CD4-positive, alpha-beta T cell treated with Interleukin-6 for 4 hours (primary cell): ENCODE data around the gene CPXM1.
A peak's percentile ranks its signal among the peaks of the same experiment; 100 is the strongest.
"Not testable (repeated sequence)": the region's sequence is repeated elsewhere in the genome, so short reads cannot be mapped to it uniquely, and the experiment has no call there.

Experiments
- DNase-seq: peaks from one replicate; pipeline ENCODE4 v3.0.0-alpha.2; 2020; ENCODE audit warnings: mixed read lengths

The CPXM1 gene

DNA sequence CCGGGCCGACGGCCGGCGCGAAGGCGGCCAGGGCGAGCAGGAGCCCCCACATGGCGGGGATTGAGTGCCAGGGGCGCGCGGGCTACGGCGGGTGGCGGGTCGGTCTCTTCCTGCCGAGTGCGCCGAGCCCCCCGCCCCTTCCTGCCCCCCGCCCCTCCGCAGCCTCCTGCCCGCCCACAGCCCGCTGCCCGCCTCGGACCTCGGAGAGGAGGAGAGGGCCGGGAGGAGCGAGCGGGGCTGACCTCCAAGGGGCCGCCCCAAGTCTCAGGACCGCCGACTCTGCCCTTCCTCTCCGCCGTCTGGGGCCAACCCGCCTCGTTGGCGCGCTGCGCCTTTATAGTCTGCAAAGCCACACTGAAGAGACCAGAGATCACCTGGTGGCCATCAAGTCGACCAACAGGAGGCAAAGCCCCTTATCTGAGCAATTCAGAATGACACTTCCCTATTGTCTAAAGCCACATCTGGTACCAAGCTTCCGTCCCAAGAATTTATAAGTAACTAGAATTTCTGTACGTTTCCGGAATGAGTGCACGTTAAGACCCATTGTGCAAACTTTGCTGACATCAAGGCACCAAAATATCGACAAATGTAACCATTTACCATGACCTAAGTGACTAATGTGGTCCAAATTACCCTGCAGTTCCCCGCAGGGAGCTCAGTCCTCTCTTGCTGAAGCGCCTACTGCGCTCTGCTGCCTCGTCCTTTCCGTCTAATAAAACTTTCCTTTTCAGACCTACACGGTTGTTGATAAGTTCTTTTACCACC lies at the start of gene CPXM1:
TSS of gene CPXM1 (minus strand) at position 107 of the 765 bp plus-strand sequence. CDS start at position 52, 55 bp downstream.
- DNase-seq: no peak

DNA sequence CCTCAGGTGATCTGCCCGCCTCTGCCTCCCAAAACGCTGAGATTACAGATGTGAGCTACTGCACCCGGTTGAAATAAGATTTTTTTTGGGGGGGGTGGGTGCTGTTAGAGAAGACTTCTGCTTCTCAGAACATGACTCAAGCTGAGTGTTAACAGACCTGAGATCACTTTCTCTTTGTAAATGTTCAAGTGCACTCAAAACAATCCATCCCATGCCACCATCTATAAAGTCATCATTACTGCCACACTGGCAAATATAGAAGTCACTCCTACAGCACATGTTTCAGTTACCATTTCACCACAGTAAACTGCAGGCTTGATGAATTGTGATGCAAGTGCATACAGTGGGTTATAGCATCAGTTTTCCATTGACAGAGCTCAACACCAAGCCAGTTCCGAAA lies 49.1 kb upstream of the CPXM1 start:
- no peak for DNase-seq

DNA sequence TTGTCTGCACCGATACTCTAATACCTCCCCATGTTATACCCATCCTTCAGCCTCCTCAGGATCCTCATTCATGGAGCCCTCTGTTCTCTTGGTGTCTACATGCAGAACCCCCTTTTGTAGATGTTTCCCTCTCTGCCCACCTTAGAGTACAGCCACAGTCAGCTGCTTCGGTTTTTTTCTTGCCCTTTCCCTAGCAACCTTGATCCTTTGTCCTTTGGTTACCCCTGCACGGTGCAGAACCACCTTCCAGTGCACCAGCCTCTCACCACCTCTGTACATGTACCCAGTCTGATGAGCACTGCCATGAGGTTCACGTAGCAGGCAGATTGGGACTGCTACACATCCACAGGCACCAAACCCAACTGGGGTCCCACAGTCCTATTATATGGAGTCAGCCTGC lies 47.4 kb upstream of the CPXM1 start:
- no peak for DNase-seq

DNA sequence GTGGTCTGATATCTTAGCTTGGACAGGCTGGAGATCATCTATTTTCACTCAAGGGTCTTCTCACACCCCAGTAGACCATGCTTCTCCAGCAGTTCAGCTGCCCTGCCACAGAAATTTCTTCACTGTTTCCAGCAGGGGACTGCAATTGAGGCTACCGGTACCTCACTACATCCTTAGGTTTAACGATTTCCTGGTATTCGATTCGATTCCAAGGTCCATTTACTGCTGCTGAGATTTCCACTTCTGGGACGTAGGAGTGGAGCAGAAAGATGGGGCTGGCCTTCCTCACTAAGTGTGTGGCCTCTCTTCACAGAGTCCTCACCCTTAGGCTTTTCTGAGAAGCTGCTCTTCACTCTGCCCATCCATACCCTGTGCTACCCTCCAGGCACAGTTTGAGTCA lies 46.3 kb upstream of the CPXM1 start:
- DNase-seq: no peak

DNA sequence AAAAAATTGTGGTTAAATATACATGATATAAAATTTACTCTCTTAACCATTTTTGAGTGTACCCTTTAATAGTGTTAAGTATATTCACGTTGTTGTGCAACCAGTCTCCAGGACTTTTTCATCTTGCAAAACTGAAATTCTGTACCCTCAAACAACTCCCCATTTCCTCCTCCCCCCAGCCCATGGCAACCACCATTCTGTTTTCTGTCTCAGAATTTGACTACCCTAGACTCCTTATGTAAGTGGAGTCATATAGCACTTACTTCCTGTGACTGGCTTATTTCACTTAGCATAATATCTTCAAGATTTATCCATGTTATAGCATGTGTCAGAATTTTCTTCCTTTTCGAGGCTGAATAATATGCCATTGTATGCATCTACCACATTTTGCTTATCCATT lies 45.2 kb upstream of the CPXM1 start:
- no peak for DNase-seq

DNA sequence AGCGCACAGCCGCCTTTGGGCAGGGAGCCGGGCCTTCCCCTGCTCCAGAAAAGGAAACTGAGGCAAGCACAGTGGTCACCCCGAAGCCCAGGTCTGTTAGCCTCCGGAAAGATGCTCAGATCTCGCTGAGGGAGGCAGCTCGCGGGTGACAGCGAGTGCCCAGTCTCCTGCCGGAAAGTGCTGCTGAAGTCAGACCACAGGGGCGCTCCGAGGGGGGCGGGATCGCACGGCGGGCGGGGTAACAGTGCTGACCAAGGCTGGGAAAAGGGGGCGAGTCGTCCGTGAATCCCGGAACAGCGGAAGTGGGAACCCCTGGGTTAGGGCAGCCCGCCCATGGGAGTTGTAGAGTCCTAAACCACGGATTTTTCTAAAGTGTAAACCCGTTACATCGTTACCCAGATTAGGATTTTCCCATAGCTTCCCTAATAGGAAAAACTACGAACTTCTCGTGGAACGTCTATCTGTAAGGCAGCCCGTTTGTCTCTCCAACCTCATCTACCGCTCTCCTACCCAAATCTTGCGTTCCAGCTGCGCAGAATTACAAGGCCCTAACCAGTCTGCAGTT lies 40.6 kb upstream of the CPXM1 start:
- DNase-seq: peak; percentile 38

DNA sequence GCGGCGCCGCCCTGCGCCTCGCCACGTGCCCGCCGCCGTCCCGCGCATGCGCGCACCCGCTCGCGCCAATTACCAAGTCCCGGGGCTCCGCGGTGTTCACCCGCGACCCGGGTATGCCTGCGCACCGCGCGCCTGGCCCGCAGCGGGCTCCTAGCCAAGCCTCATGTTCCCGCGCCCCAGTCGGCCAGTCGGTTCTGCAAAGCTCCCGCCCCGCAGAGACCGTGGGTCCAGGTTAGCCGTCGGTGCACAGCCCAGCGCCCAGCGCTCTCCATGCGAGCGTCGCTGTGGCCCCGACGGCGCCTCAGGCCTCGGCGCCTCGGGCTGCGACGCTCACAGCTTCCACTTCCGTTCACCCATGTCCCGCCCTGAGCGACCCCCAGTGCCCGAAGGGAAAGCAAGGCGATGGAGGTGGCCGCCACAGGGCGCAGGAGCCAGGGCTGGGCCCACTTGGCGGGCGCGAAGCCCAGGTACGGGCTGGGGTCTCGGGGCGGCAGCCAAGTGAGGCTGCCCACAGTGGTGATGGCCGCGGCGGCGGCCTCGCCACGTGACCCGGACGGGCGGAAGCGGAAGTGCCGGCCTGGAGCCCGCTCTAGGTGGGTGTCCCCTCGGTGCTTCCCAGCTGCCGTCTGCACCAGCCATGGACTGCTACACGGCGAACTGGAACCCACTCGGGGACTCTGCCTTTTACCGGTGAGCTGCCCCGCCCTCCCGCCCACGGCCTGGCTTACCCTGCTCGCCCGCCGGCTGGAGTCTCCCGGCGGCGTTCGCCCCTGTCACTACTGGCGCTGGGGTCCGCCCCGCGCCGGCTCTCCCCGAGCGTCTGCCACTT lies 39.9 kb upstream of the CPXM1 start, which contains the start of the genes PCED1A and VPS16:
TSS of gene PCED1A (minus strand) at position 518 of the 829 bp plus-strand sequence. CDS start 743 bp downstream, outside the sequence.
TSS of gene VPS16 (plus strand) at position 608 of the 829 bp plus-strand sequence. CDS start at position 638, 30 bp downstream.
- DNase-seq: peak; percentile 88

DNA sequence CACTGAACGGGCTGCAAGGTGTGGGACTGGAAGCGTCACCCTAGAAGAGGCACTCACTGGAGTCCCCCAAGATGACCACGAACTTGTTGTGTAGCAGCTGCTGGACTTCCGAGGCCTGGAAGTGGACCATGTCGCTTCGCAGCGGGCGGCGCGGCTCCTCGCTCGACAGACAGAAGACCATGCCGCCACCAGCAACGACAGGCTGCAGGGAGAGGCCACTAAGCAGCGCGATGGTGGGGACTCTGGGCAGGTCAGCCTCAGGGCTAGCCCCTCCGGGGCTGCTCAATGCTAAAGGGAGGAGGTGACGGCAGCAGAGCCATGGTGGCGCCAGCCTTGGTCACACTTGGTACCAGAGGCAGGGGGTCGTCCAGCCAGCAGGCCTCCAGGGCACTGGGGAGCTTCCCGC lies 39.3 kb upstream of the CPXM1 start:
- no peak for DNase-seq

DNA sequence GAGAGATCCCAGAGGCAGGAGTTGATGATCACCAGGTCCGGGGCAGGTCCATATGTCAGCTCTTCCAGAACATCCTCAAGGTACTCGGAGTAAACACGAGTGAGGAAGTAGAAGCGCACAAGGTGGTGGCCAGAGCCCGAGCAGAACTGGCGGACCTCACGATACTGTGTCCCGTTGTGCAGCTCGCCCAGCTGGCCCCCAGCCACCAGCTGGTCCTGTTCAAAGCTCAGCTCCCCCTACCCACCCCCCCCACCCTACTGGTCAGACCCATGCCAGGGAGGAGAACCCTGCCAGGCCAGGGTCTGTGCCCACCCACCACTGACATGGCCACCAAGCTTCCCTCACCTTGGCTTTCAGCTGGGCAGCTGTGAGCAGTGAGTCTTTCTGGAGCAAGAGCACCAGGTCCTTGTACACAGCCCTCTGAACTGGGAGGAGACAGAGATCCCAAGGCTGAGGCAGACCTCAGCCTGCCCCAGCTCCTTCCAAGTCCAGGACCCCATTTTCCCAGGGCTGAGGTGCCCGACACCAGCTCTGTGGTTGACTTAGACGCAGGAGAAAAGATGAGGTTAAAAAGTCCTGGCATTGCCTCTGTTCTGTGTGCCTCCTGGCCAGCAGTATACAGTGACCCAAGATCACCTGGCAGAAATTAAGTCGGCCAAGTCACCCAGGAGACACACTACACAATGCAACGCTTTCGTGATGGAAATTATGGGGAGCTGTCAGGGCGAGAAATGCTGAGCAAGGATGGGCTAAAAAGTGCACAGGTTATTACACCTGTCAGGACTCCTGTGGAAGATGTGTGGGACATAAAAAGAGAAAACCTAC lies 38.6 kb upstream of the CPXM1 start:
- DNase-seq: no peak

DNA sequence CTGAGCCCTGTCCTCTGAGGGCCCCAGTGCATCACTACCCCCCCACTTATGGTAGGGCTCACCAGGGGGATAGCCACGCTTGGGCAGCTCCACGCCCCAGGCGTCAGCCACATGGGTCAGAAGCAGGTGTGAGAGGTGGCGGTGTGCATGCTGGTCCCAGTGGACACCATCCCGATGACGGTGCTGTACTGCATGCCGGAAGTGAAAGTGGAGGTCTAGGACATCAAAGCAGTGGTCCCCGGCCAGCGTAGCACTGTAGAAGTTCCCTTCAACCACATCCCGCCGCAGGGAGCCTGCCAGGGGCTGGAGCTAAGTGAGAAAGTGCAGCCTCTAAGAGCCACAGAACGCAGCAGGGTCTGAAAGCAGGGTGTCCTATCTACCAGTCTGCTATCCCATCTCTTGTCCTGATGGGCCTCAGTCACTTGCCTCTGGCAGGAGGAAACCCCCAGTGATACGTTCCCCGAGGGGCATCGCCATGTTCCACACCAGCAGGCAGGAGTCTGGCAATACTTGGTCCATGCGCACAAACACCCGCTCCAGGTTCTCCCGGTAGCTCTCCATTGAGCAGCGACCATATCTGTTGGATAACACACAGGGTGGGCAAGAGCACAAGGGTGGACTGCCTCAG lies 37.9 kb upstream of the CPXM1 start:
- no peak for DNase-seq

DNA sequence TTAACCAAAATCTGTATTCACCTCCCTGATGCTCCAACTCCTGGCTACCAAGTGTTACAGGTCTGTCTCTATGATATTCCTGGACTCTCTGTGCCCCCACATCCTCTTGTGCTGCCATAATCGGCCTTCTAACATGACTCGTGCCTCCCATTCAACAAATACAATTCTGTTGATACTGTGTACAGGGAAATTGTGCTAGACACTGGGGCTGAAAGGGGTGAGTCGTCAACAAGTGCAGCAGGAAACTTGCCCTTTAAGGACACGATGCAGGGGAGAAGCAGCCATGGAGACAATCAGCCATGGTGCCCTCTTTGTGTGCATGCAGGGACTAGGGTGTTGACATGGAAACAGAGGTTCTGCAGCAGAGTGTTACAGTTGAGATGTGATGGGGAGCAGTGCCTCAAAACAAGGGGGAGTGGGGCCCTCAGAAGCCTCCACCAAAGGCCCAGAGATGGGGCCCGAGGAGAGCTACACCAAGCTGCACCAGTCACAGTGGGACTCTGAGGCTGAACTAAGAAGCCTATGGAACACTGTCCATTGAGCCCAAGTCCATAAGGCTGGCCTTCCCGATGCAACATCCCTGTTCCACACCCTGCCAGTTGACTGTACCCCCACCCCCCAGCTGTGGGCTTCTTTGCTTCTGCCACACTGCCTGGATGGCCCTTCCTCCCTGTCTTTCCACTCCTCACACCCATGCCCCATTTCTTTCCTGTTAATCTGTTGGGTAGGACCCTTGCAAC lies 37.0 kb upstream of the CPXM1 start:
- no peak for DNase-seq

DNA sequence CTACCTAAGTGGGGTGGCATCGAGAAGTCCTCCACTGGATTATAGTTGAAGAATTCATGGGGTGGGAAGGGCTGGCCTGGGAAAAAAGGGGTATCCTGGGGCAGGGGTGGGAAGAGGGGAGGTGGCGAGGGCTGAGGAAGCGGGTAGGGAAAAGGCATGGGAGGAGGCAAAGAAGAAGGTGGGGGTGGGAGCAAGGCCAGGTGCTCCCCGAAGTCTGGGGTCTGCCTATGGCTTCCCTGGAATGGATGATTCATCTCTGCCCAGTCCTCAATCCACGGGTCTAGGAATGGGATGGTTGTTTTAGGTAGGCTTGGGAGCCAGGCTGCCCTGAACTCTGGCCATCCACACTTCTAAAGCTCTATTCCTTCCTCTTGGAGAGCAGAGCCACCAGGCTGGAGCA lies 35.6 kb upstream of the CPXM1 start:
- DNase-seq: no peak

DNA sequence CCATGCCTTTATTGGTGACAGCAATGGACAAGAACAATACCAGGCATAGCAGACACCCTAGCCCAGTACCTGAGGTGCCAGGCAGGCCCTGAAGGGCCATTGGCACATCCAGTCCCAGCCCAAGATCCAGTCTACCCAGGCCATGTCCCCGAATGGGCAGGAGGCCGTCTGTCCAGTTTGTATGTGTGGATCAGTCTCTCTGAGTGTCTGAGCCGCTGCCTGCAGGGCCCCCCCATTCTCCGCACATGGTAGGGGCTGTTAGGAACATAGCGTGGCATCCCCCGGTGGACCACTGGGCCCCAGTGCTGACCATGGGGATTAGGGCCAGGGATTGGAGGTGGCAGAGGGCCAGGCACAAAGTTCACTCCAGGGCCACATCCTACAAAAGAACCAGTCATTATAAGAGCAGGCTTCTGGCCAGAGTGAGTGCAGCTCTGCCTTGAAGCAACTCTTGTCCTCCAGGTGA lies 34.9 kb upstream of the CPXM1 start:
- no peak for DNase-seq

DNA sequence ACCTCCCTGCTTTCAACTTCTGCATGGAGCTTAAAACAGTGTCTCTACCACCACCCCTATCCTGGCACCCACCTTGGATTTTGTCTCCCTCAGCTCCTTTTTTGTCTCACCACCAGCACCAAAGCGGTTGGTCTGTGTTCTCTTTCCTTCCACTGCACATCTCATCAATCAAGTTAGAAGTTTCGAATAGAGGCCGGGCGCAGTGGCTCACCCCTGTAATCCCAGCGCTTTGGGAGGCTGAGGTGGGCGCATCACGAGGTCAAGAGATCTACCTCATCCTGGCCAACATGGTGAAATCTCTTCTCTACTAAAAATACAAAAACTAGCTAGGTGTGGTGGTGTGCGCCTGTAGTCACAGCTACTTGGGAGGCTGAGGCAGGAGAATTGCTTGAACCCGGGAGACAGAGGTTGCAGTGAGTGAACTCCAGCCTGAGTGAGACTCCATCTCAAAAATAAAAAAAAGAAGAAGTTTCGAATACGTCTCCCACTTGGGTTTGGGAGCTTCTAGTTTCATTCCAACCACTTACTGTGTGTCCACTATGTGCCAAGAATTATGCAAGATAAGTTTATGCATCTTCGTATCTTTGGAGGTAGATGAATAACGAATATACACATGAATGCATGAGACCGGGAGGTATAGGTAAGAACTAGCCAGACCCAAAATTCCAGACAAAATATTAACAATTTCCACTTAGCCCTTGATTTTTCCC lies 34.1 kb upstream of the CPXM1 start:
- DNase-seq: no peak

DNA sequence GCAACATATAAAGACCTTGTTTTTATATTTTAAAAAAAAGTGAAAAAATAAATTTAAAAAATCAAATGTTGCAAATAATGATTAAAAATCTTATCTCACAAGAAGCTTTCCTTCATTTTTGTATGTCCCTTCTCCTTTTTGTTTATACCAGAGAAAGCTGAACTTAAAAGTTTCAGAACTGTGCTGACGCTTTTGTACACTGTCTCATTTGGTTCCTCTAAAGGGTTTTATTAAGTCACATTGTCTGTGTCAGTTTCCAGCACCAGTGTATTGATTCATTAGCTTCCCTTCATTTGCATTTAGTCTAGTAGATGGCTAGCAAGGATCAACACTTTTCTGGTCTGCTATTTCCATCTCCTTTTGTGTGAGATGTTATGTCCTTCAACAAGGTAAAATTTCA lies 33.3 kb upstream of the CPXM1 start:
- no peak for DNase-seq

DNA sequence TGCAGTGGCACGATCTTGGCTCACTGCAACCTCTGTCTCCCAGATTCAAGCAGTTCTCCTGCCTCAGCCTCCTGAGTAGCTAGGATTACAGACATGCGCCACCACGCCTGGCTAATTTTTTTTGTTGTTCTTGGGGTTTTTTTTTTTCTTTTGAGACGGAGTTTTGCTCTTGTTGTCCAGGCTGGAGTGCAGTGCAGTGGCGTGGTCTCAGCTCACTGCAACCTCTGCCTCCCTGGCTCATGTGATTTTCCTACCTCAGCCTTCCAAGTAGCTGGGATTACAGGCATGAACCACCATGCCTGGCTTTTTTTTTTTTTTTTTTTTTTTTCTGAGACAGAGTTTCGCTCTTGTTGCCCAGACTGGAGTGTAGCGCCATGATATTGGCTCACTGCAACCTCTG lies 30.8 kb upstream of the CPXM1 start:
- not testable (repeated sequence) for DNase-seq

DNA sequence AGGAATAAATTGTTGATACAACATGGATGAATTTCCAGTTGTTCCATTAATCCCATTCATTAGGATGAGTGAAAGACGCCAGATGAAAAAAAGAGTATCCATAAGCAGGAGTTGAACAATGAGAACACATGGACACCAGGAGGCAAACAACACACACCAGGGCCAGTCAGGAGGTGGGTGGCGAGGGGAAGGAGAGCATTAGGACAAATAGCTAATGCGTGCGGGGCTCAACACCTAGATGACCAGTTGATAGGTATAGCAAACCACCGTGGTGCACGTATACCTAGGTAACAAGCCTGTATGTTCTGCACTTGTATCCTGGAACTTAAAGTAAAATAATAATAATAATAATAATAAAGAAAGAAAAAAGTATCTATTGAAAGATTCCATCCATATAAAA lies 28.9 kb upstream of the CPXM1 start:
- no peak for DNase-seq

DNA sequence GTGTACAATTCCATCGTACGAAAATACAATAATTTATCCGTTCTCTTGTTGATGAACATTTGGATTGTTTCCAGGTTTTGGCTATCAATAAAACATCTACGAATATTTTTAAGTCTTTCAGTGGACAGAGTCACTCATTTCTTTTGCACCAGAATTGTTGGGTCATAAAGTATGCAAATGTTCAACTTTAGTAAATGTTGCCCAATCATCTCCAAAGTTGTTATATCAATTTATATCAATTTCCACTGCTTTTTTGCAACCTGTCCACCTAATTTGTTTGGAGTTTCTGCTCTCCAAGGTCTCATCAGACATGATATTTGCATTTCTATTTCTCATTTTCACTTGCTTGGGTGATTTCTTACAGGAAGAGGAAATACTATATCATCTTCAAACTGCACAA lies 26.2 kb upstream of the CPXM1 start:
- no peak for DNase-seq

DNA sequence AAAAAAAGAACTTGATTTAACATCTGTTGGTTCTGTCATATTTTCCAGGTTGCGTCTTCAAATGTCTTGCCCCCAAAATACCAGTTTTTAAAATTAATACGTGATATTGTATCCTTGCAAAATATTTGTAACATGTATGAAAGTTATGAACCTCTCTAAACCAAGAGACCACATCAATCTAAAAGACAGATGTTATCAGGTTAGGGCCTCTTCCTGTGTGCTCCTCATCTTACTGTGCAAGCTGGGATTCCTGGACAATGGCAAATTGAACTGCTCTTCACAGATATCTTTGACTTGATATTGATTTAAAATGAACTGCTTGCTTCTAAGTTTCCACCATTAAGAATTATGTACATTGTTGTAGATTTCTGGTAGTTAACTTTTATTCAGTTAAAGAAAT lies 25.3 kb upstream of the CPXM1 start:
- DNase-seq: no peak

DNA sequence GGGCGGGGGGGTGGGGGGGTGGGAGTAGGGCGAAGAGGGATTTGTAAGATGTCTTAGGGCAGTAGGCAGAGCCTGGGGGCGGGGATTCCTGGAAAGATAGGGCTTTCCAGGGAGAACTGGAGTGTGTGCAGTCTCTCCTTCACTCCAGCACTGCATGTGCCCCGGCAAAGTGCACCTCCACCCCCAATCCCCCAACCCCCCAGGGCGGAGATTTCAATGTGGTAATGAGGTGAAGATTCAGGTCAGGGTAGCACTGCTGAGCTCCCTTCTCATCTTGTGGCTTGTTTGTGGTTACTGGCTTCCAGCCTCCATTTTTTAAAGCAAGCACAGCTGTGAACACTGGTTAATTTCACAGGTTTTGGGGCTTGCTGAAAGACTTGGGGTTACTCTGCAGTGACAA lies 21.6 kb upstream of the CPXM1 start:
- DNase-seq: peak; percentile 63
